Hematopoietic multipotent progenitor cell treated with erythropoietin and hydrocortisone succinate and interleukin-3 and kit ligand, for 4 days (in vitro differentiated cells): Measurements from ENCODE around the gene MBOAT2.
"Not testable (repeated sequence)": the region's sequence is repeated elsewhere in the genome, so short reads cannot be mapped to it uniquely, and the experiment has no call there.

Experiments used
- DNase-seq: peaks from one replicate; pipeline ENCODE4 v3.0.0-alpha.2; 2015

MBOAT2 gene

DNA sequence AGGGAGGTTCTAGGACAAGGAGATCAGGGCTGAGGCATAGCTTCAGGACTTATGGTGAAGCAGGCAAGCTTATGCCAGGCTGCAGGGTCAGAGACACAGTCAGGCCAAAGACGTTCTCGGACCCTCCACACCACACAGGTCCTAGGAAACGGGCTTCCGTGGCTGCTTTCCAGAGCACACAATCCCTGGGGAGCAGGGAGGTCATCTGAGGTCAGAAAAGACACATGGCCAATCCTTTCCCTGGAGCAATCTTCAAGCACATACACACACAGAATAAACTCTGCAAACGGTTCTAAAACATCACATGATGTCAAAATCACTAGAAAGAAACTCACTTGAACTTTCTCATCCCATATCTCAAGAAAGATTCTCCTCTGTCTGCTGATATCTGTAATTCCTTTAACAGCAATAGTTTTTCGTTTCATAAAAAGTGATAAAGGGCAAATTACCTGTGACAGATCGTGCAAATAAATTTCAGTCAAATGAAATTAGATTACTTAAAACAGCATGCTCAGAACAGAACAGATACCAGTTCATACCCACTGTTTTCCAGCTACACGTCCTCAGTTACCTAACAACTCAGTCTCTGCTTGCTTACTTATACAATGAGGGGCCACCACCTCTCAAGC is 63.9 kb downstream of the MBOAT2 start:
- no peak for DNase-seq

DNA sequence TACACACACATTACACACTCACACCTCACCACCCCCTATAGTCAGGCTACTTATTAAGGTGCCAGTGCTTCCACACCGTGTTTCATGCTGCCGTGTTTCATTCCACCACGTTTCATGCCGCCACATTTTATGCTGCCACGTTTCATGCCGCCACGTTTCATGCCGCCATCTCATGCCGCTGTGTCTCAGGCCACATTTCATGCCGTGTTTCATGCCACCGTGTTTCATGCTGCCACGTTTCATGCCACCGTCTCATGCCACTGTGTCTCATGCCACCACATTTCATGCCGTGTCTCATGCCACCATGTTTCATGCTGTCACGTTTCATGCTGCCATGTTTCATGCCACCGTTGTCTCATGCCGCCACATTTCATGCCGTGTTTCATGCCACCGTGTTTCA is 65.1 kb downstream of the MBOAT2 start:
- no peak for DNase-seq

DNA sequence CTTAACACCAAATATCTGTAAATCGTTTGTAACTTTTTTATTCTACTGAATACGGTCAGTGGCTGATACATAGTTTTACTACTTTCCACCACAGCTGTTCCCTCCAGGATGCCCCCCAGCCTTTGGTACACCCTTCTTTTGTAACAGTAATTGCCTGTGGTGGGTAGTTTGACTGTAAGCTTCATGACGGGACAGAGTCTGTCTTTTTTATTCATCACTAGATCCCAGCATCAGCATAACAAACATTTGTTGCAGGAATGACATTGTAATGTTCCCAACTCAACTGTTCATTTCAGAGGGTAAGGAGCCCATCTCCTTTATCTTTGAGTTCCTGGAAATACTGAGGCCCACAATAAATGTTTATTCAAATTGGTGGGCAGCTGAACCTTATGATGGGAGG is 67.5 kb downstream of the MBOAT2 start:
- DNase-seq, result no peak

DNA sequence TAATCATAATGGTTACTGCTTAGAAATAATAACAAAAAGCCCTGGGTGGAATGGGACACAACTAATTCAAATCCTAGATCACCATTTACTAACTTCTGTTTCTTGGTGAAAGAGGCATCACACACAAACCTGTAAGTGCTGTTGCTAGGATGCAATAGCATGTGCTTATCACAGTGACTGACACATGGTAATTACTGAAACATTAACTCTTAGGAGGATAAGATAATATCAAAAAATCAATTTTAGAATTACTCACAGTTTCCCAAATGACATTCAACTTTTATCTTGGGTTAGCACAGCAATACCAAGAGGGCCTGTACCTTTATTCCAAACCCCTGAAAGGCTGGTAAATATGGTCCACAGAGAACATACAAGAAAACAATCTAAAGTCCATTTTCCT is 69.1 kb downstream of the MBOAT2 start:
- DNase-seq, result no peak

DNA sequence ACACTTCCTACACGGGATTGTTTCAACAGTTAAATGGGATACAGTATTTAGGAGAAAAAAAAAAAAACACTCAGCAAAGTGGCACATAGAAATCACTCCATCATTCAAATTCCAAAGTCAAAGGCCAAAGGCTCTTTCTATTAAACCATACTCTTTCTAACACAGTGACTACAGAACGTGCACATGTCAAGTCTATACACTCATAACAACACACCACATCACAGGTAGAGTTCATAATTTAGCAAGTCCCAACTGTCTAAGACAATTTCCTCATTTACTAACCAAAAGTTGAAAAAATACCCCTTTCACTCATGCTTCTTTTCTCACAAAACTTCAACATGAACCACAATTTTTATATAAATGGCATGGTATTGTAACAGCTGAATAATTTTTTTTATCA is 70.8 kb downstream of the MBOAT2 start:
- no peak for DNase-seq

DNA sequence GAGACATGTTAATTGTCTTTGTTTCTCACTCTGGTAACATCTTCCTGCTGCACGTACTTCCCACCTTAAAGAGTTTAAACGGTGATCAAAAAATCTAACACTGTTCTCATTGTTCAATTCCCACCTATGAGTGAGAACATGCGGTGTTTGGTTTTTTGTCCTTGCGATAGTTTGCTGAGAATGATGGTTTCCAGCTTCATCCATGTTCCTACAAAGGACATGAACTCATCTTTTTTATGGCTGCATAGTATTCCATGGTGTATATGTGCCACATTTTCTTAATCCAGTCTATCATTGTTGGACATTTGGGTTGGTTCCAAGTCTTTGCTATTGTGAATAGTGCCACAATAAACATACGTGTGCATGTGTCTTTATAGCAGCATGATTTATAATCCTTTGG is 73.3 kb downstream of the MBOAT2 start:
- not testable (repeated sequence) for DNase-seq

DNA sequence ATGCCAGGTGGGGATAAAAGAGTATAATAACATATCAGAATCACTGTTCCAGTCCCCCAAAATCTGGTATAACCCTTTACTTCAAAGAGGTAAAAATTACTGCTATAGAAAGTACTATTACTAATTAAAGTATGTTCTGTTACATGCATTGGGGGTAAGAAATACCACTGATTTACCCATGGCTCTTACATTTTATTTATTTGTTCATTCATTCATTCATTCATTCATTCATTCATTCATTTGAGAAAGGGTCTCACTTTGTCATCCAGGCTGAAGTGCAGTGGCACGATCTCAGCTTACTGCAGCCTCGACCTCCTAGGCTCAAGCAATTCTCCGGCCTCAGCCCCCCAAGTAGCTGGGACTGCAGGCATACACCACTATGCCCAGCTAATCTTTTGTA is 74.4 kb downstream of the MBOAT2 start:
- no peak for DNase-seq

DNA sequence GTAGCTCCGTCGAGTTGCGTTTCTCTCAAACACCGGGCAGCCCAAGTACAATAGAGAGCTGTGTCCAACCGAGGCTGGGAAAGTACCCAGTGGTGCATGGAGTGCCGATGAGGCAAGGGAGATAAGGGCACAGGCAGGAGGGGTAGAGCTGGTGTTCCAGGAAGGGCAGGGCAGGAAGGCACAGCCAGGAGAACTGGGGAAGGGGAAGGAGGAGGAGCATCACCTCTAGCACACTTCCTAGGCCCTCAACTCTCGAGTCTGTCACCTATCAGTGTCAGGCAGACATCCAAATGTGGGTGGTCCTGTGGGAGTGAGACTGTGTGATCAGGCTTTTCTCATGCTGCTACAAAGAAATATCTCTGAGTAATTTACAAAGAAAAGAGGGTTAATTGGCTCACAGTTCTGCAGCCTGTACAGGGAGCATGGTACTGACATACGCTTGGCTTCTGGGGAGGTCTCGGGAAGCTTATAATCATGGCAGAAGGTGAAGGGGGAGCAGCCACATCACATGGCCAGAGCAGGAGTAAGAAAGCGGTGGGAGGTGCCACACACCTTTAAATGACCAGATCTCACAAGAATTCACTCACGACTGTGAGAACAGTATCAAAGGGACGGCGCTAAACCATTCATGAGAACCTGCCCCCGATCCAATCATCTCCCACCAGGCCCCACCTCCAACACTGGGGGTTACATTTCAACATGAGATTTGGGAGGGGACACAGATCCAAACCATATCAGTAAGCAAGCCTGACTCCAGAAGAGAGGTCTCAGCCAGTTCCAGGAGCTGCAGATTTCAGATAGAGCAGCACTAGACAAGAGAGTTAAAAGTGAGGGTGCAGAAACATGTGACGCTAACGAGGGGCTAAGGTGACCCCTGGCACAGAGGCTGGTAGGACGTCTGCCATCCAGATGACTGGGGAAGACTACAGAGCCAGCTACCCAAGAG is 75.7 kb downstream of the MBOAT2 start:
- DNase-seq, result peak; percentile 83

DNA sequence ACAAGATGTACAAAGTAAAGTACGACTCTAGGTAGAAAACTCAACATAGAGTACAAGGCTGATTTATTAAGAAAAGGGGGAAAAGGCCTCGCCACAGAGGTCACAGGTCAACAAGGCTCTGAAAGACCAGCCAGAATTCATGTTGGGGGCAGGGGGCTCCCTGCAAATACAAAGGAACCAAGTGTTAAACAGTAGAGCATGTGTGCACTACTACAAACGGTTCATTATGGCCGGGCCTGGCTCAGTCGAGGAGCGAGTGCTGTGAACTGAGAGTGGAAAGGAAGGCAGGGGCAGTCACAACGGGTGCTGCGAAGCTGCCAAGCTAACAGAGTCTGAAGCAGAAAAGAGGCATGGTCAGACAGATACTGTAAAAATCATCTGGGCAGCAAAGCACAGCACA is 77.1 kb downstream of the MBOAT2 start:
- DNase-seq, result no peak

DNA sequence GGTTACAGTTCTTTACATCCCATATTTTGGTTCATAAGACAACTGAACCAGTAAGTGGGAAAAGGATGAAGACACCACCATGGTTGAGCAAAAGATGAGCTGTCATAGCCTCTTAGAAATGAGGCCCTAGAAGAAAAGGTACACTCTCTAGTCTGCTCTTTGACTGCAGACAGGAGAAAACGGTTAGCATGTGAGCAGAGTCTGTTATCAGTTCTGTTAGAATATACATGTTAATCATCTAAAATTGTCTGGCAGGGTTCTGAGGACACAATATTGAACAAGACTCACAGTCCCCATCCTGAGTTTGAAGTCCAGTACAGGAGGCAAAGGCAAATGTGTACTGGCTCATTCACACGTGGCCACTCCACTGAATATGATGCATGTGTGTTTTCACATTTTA is 78.1 kb downstream of the MBOAT2 start:
- peak; percentile 46 for DNase-seq

DNA sequence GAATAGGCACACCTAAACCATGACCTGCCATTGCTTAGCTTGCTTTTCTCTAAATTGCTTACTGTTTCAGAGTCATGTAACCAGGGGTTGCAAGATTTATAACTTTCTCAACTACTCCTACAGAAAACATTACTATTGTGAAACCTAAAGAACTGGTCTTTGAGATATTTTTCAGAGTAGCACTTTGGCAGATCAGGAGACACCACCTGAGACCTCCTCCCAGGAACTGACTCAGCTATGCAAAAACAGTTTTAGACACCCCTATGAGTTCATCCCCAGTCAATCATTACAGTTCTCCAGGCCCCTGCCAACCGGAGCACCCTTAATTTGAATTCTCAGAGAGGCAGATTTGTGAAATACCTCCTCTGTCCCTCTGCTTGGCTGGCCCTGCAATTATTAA is 80.3 kb downstream of the MBOAT2 start:
- no peak for DNase-seq

DNA sequence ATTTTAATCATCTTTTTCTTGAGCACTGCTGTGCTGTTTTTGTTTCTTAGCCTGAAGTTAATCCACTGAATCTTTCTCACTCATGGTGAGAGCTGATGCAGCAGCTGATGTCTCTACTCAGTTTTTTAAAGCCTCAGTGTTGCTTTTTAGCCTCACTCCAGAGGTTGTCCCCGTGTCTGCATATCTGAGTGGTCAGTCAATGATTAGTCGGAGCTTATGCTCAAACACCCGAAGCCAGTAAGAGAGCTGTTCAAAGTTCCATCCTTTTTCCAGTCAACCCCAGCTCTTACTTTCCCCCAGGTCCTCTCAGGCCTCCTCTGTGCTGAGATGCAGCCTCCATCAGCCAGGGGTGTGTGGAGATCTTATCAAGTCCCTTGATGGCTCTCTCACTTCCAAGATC is 81.1 kb downstream of the MBOAT2 start:
- DNase-seq, result no peak

DNA sequence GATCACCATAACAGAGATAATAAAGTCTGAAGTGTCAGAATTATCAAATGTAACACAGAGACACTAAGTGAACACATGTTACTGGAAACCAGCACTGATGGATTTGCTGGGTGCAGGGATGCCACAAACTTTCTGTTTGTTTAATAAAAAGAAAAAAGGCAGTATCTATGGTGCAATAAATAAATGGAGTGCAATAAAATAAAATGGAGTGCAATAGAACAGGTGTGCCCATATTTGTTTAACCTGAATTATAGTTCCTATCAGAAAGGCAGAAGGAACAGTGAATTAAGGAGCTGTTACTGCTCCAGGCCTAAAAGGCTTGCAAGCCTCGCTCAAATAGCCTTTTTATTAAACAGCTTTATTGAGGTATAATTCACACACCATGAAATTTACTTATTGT is 85.1 kb downstream of the MBOAT2 start:
- DNase-seq, result no peak

DNA sequence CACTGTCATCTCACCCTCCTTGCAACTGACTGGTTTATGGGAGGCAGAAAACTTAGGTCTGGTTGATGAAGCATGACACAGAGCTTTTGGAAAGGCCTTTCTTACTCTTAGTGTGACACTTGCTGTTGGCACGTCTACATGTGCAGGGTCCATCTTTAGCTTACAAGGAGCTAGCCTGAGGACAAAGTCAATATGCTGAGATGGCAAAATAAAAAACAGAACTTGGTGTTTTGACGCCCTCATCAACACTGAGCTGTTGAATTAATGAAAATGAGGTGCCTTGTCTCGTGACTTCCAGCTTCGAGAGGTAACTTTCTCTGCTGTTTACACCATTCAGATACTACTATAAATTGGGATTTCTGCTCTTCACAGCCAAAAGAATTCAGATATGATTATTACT is 87.5 kb downstream of the MBOAT2 start:
- no peak for DNase-seq

DNA sequence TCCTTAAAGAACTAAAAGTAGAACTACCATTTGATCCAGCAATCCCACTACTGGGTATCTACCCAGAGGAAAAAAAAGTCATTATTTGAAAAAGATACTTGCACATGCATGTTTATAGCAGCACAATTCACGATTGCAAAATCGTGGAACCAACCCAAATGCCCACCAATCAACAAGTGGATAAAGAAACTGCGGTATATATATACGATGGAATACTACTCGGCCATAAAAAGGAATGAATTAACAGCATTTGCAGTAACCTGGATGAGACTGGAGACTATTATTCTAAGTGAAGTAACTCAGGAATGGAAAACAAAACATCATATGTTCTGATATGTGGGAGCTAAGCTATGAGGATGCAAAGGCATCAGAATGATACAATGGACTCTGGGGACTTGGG is 89.7 kb downstream of the MBOAT2 start:
- DNase-seq, result not testable (repeated sequence)

DNA sequence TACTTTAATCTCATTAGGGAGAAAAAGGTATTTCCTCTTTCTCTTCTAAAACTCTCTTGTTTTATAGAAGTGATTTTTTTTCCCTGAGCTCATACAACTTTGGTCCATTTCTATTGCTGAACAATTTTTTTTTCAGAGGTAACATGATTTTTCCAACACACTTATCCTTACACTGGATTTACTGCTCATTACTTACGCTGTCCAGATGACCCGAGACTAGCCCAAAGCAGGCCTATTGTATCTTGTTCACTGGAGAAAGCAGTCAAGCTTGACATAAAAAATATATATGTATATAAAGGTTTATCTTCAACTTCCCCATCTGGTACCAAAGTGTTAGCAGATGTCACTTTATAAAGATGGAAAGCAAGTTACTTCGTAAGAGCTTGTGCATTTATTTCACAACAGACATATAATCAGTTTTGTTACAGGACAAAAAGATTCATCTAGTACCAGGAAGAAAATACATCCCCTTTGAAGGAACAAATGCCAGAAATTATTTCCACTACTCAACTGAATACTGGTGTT is 95.7 kb downstream of the MBOAT2 start:
- DNase-seq, result no peak

DNA sequence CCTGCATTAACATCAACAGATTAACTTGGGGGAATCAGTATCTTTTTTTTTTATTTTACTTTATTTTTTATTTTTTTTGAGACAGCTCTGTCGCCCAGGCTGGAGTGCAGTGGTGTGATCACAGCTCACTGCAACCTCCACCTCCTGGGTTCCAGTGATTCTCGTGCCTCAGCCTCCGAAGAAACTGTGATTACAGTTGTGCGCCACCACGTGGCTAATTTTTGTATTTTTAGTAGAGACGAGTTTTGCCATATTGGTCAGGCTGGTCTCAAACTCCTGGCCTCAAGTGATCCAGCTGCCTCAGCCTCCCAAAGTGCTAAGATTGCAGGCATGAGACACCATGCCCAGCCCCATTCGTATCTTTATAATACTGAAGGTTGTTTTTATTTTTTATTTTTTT is 99.6 kb downstream of the MBOAT2 start:
- not testable (repeated sequence) for DNase-seq

DNA sequence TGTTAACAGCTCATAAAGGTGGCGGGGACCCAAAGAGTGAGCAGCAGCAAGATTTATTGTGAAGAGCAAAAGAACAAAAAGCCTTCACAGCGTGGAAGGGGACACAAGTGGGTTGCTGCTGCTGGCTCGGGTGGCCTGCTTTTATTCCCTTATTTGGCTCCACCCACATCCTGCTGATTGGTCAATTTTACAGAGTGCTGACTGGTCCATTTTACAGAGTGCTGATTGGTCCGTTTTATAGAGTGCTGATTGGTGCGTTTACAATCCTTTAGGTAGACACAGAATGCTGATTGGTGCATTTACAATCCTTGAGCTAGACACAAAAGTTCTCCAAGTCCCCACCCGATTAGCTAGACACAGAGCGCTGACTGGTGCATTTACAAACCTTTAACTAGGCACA is 100.7 kb downstream of the MBOAT2 start:
- not testable (repeated sequence) for DNase-seq

DNA sequence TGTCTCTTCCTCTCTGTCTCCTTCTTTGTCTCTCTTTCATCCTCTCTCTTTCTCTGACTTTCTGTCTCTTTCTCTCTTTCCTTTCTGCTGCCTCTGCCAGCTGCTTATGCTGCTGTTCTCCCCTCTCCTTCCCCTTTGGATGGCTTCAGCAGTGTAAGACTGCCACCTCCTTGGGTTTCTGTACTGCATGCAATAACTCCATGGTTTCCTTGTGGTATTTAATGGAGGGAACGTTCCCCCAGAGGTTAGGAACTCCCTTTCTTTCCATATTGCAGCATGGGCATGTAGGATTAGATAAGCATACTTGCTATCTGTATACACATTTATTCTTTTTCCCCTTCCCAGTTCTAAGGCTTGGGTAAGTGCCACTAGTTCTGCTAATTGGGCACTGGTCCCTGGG is 106.3 kb downstream of the MBOAT2 start:
- DNase-seq, result peak; percentile 68

DNA sequence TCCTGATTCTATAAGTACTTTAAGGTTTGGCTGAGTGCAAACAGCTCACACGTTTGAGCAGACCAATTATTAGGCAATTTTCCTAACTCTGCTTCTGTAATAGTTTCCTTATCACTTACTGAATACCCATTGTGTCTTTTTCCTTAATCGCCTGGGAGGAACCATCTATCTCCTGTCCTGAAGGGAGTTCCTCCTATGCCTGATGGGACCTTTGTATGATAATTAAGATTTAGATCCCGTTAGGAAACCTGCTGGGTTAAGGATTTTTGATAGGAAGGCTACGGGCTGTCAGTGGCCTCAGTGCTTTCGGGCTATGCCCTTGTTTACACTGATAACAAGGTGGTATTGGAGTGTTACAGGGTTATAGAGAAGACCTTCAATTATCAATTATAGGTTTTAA is 106.8 kb downstream of the MBOAT2 start:
- DNase-seq, result not testable (repeated sequence)

DNA sequence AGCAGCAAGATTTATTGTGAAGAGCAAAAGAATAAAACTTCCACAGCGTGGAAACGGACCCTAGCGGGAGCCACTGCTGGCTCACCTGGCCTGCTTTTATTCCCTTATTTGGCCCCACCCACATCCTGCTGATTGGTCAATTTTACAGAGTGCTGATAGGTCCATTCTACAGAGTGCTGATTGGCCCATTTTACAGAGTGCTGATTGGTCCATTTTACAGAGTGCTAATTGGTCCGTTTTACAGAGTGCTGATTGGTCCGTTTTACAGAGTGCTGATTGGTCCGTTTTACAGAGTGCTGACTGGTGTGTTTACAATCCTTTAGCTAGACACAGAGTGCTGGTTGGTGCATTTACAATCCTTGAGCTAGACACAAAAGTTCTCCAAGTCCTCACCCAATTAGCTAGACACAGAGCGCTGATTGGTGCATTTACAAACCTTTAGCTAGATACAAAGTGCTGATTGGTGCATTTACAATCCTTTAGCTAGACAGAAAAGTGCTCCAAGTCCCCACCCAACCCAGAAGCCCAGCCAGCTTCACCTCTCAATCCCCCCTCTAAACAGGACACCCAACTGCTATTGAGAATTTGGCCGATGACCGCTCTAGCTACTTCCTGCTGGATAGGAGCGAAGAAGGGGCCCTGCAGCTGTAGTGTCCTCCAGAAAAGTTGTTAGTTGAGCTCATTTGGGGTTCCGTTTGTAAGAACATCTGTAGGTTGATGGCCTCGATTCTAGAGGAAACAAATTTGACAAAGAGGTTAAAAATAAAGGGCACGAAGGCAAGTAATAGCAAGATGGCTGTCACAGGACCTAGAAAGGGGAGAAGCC is 108.2 kb downstream of the MBOAT2 start:
- not testable (repeated sequence) for DNase-seq

DNA sequence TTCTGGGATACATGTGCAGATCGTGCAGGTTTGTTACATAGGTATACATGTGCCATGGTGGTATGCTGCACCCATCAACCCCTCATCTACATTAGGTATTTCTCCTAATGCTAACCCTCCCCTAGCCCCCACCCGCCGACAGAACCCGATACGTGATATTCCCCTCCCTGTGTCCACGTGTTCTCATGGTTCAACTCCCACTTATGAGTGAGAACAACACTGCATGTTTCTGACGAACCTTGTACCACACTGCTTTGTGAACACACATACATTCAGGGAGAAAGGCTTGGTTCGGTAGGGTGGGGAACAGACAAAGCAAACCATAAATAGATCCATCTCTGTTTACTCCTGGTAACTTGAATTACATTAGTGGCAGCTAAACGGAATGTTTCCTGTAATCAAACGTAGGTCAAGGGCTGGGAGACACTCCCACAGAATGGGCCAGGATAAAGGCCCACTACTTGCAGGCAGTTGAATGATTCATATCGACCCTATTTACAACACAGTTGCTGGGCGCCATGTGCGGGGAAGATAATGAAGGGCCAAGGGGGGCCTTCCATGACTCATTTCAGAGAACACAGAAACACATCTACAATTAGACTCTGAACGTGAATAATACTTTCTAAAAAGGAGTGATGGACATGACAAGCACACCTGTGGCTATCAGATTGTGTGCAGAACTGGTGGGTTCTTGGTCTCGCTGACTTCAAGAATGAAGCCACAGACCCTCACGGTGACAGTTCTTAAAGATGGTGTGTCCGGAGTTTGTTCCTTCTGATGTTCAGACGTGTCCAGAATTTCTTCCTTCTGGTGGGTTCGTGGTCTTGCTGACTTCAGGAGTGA is 109.3 kb downstream of the MBOAT2 start:
- DNase-seq, result peak; percentile 84
